ENCODE measurements around the gene ROBO1. TPM values are rescaled to one million over a fixed set of nuclear protein-coding genes. Genes with fewer than 3 reads are reported as not detected.

The ROBO1 gene
- total RNA-seq, 2 experiments from 2014 or later = 0.36 to 0.69 TPM

DNA sequence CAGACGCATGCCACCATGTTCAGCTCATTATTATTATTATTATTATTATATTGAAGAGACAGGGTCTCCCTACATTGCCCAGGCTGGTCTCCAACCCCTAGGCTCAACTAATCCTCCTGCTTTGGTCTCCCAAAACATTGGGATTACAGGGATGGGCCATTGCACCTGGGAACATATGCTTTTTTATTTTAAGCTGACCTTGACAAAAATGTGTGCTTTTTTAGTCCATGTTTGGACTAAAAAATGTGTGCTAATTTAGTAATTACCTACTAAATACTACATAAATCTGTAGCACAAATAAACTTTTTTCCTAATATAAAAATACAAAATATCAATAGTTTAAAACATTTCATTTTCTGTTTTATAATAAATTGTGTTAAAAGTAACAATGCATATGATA lies 693.2 kb downstream of the ROBO1 start:
- ChIA-PET CTCF (no interaction called here), POLR2A (no interaction called here)
- intact Hi-C loops (cut with DNase I, micrococcal nuclease) = no loop called here
- no peak overlapping the region for H3K27ac Mint-ChIP-seq
- Histone ChIP-seq H3K27ac (ENCODE audit: low read depth in 1 of 2, low read length in 2 of 2) (no peak overlapping the region), H3K4me1 (ENCODE audit: insufficient read depth, low read length) (no peaks in the 10 kb centered on the region), H3K9me3 (ENCODE audit: control insufficient read depth in 1 of 2, insufficient read depth in 1 of 2, low read length in 2 of 2) (no peaks in the 10 kb centered on the region), H3K4me3 (ENCODE audit: low read length) (no peak overlapping the region), H3K27me3 (ENCODE audit: control insufficient read depth in 1 of 2, insufficient read depth in 2 of 2, low read length in 2 of 2) (no peaks in the 10 kb centered on the region), H3K36me3 (ENCODE audit: insufficient read depth, low read length) (no peaks in the 10 kb centered on the region)
- DNase-seq (no peak), ATAC-seq (ENCODE audit: poor library complexity) (no peak)
- peaks cover 9% of the 10 kb centered on the region for H3K9me3 Mint-ChIP-seq
- TF ChIP-seq, protein P1, sequence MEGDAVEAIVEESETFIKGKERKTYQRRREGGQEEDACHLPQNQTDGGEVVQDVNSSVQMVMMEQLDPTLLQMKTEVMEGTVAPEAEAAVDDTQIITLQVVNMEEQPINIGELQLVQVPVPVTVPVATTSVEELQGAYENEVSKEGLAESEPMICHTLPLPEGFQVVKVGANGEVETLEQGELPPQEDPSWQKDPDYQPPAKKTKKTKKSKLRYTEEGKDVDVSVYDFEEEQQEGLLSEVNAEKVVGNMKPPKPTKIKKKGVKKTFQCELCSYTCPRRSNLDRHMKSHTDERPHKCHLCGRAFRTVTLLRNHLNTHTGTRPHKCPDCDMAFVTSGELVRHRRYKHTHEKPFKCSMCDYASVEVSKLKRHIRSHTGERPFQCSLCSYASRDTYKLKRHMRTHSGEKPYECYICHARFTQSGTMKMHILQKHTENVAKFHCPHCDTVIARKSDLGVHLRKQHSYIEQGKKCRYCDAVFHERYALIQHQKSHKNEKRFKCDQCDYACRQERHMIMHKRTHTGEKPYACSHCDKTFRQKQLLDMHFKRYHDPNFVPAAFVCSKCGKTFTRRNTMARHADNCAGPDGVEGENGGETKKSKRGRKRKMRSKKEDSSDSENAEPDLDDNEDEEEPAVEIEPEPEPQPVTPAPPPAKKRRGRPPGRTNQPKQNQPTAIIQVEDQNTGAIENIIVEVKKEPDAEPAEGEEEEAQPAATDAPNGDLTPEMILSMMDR (IDR thresholded peaks at IDR 0.05) = no peak
- H3K4me1 Mint-ChIP-seq (ENCODE audit: low read depth) = no peaks in the 10 kb centered on the region
- no peaks in the 10 kb centered on the region for H3K36me3 Mint-ChIP-seq (ENCODE audit: low read depth)
- H3K4me3 Mint-ChIP-seq = no peak overlapping the region
- H3K27me3 Mint-ChIP-seq = no peaks in the 10 kb centered on the region

DNA sequence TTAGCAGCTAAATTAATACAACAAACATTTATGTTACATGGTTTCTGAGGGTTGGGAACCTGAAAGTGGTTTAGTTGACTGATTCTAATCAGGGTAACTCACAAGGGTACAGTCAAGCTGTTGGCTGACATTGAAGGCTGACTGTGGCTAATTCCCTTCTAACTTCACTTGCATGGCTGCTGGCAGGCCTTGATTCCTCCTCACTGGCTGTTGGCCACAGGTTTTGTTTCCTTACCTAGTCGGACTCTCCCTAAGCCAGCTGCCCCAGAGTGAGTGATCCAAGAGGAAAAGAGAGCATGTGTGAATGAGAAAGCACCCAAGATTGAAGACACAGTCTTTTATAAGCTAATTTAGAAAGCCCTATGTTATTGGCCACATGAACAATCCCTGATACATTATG lies 700.1 kb downstream of the ROBO1 start:
- ChIA-PET POLR2A (no interaction called here), CTCF (no interaction called here)
- Mint-ChIP-seq H3K4me3 (no peak overlapping the region), H3K36me3 (ENCODE audit: low read depth) (no peaks in the 10 kb centered on the region), H3K27me3 (no peaks in the 10 kb centered on the region), H3K27ac (no peak overlapping the region), H3K9me3 (peaks cover 9% of the 10 kb centered on the region), H3K4me1 (ENCODE audit: low read depth) (no peaks in the 10 kb centered on the region)
- H3K27ac ChIP-seq (ENCODE audit: low read depth in 1 of 2, low read length in 2 of 2) = no peak overlapping the region
- TF ChIP-seq, protein P1 (IDR thresholded peaks at IDR 0.05) = no peak
- ATAC-seq (ENCODE audit: poor library complexity) = no peak
- H3K9me3 ChIP-seq (ENCODE audit: control insufficient read depth in 1 of 2, insufficient read depth in 1 of 2, low read length in 2 of 2) = no peaks in the 10 kb centered on the region
- H3K4me3 ChIP-seq (ENCODE audit: low read length) = no peak overlapping the region
- no peaks in the 10 kb centered on the region for H3K36me3 ChIP-seq (ENCODE audit: insufficient read depth, low read length)
- no peak for DNase-seq
- no peaks in the 10 kb centered on the region for H3K4me1 ChIP-seq (ENCODE audit: insufficient read depth, low read length)
- H3K27me3 ChIP-seq (ENCODE audit: control insufficient read depth in 1 of 2, insufficient read depth in 2 of 2, low read length in 2 of 2) = no peaks in the 10 kb centered on the region
- intact Hi-C loops (cut with DNase I, micrococcal nuclease) = no loop called here

DNA sequence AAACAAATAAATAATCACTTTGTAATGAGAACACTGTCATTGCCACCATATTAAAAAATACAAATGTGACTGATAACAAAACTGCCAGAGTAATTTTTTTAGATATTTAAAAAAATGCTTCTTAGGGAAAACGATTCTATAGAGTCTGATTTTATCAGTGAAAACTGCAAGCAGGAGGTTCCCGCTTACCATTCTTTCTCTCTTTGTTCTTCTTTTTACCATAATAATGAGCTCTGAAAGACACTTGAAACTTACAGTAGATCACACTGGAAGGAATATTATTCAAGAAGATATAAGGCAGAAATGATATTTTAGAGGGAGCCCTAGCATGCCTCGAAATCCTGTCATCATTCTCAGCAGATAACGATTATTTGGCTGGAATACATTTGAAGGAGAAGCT lies 701.3 kb downstream of the ROBO1 start:
- Histone ChIP-seq H3K4me1 (ENCODE audit: insufficient read depth, low read length) (no peaks in the 10 kb centered on the region), H3K4me3 (ENCODE audit: low read length) (no peak overlapping the region), H3K27me3 (ENCODE audit: control insufficient read depth in 1 of 2, insufficient read depth in 2 of 2, low read length in 2 of 2) (no peaks in the 10 kb centered on the region), H3K36me3 (ENCODE audit: insufficient read depth, low read length) (no peaks in the 10 kb centered on the region), H3K9me3 (ENCODE audit: control insufficient read depth in 1 of 2, insufficient read depth in 1 of 2, low read length in 2 of 2) (no peaks in the 10 kb centered on the region), H3K27ac (ENCODE audit: low read depth in 1 of 2, low read length in 2 of 2) (no peak overlapping the region)
- H3K9me3 Mint-ChIP-seq = peaks cover 10% of the 10 kb centered on the region
- no peaks in the 10 kb centered on the region for H3K27me3 Mint-ChIP-seq
- no peaks in the 10 kb centered on the region for H3K36me3 Mint-ChIP-seq (ENCODE audit: low read depth)
- no peak for ATAC-seq (ENCODE audit: poor library complexity)
- ChIA-PET CTCF (no interaction called here), POLR2A (no interaction called here)
- no peak overlapping the region for H3K4me3 Mint-ChIP-seq
- H3K27ac Mint-ChIP-seq = no peak overlapping the region
- DNase-seq = no peak
- H3K4me1 Mint-ChIP-seq (ENCODE audit: low read depth) = no peaks in the 10 kb centered on the region
- intact Hi-C loops (cut with DNase I, micrococcal nuclease) = no loop called here
- TF ChIP-seq, protein P1 (IDR thresholded peaks at IDR 0.05) = no peak

All from CD4-positive, alpha-beta T cell (primary cell).